NCI-H526 treated with DMSO at 0.1 percent for 48 hours (cell line): Measurements from ENCODE around the gene SOD3.
A peak's percentile ranks its signal among the peaks of the same experiment; 100 is the strongest.

Experiments
- DNase-seq: peaks from one replicate; lab custom pipeline; 2025; lab: John Stamatoyannopoulos, UW

SOD3 gene

GRCh38 chr4:24775032-24775605 is 20.3 kb upstream of the SOD3 start:
- DNase-seq: no peak

GRCh38 chr4:24775750-24776149 is 19.6 kb upstream of the SOD3 start:
- no peak for DNase-seq

GRCh38 chr4:24777536-24778463 is 17.6 kb upstream of the SOD3 start:
- no peak for DNase-seq

DNA sequence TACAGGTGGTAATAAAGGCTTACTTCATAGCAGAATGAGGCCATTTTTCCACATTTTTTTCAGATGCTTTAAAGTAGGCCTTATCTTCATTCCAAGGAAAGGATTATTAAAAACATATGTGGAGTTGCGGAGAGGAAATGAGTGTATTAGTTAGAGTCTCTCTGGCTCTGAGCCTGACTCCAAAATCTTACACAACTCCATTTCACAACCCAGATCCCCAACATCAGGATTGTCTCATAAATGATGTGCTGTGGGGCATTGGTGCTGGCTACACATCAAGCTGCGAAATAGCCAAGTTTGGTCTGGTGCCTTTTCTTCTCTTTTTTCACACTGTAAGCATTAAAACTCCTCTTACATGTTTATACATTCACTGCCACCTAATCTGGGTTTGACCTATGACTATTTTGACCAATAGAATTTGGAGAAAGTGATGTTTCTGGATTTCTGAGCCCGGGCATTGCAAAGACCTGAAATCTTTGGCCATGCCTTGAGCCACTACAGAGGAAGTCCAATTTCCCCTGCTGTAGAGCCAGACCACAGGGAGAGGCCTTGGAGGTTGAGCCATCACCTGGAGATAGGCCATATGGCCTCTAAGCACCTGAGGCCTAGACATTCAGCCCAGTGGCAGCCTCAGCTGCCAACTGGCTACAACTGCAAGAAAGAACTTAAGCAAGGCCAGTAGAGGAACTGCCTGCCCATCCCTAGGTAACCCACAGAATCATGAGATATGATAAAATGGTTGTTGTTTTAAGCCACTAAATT is 16.7 kb upstream of the SOD3 start:
- no peak for DNase-seq

- DNase-seq: no peak
Observed at GRCh38 chr4:24780936-24781495, 14.4 kb upstream of the SOD3 start.

DNA sequence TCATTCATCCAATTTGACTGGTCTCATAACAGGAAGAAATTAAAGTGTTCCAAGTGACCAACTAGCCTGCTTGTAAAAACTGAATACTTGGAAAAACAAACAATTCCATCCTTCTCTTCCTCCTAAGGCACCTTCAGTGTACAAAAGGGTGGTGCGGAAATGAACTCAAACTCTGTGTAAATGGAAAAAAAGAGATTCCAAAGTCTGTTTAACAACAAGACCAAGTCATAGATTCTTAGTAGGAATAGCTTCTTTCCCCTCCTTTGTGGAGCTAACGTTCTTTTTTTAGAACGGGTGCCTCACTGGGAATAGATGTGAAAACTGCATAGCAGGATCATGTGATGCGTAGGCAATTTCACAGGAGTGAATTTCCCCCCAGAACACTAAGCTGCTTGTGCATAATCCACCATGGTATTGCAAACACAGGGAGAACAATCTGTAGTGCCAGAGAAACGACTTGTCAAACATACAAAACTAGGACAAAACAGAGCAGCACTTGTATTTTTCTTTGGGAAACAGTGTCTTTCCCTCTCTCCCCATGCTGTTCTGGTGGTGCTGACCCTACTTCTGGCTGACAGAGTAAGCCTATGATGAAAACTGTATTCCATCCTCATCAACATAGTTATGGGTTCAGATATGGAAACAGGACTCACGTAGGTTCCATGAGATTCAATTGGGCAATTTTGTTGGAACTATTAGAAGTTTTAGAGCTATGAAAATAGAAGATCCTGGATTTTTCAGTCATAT is 13.2 kb upstream of the SOD3 start:
- DNase-seq: peak; percentile 17

DNA sequence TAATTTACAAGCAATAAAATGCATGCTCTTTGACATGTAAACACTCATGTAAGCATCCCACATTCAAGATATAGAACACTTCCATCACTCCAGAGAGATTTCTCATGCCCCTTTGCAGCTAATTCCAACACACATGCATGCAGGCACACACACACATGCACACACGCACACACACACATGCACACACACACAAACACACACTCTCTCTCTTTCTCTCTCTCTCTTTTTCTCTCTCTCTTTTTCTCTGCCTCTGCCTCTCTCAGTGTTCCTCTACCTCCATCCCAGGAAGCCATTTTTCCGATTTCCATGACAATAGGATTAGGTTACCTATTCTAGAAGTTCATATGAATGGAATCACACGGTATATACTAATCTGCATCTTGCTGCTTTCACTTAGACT is 11.9 kb upstream of the SOD3 start:
- no peak for DNase-seq

GRCh38 chr4:24791043-24791442 is 4.3 kb upstream of the SOD3 start:
- DNase-seq: no peak

DNA sequence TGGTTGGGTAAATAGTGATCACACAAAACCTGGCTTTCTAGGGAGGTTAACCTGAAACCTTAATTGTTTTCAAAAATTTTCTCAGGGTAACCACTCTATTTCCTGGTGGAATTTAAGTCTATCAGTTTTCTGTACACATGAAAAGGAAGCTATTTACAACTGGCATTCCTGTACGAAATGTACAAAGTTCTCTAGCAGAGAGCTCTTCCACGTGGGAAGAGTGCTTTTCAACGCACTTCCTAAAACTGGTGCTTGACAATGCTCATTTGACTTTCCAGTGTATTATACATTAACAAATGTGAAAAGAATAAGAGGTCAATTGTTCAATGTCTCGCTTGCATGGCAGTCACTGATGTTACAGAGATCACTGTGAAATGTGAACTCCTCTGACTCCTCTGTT is 2.8 kb upstream of the SOD3 start:
- no peak for DNase-seq

GRCh38 chr4:24793219-24794005 is 2.0 kb upstream of the SOD3 start:
- DNase-seq: peak; percentile 11

- DNase-seq: no peak
Observed at GRCh38 chr4:24794051-24794450, 1.3 kb upstream of the SOD3 start.

GRCh38 chr4:24794480-24794879 is 893 bp upstream of the SOD3 start:
- no peak for DNase-seq

DNA sequence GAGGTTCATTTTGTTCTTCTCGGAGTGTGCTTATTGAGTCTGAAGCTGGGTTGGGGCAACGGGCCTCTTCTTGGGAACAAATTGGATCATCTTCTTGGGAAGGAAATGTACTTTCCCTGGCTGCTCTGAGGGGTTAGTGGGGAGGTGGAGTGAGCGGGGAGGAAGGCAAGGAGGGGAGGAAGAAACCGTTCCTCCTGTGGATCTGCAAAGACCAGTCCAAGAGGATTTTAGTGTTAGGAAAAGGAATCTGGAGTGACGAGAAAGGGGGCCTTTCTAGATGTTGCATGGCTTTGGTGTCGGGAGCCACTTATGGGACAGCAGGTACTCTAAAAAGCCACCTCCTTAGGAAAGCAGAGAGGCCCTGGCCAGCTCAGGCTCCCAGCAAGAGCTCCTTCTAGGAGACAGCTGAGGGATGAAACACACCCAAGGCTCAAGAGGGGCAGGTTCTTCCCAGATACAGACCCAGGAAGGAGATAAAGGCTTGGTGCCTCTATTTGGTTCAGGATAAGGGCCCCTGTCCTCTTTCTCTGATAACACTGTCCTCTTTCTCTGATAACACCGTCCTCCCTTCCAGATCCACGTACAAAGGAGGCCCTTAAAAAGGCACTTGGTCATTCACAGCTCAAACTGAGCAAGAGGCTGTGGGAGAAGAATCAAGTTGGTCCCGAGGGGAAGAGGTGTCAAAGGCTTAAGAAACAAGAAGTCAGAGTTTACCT is 451 bp downstream of the SOD3 start:
- no peak for DNase-seq

- DNase-seq: no peak
Observed at GRCh38 chr4:24796620-24797019, 1.2 kb downstream of the SOD3 start.

- no peak for DNase-seq
Observed at GRCh38 chr4:24798036-24798610, 2.8 kb downstream of the SOD3 start.

- DNase-seq: no peak
Observed at GRCh38 chr4:24799196-24799543, 3.8 kb downstream of the SOD3 start.

GRCh38 chr4:24799544-24800324 is 4.4 kb downstream of the SOD3 start:
- no peak for DNase-seq

DNA sequence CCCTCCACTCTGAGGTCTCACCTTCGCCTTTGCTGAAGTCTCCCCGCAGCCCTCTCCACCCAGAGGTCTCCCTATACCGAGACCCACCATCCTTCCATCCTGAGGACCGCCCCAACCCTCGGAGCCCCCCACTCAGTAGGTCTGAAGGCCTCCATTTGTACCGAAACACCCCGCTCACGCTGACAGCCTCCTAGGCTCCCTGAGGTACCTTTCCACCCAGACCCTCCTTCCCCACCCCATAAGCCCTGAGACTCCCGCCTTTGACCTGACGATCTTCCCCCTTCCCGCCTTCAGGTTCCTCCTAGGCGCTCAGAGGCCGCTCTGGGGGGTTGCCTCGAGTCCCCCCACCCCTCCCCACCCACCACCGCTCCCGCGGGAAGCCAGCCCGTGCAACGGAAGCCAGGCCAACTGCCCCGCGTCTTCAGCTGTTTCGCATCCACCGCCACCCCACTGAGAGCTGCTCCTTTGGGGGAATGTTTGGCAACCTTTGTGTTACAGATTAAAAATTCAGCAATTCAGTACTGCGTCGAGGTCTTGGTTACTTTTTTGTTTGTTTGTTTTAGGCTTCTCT is 5.0 kb downstream of the SOD3 start:
- no peak for DNase-seq
